Measurements from ENCODE around the gene CLDN7. TPM values are rescaled to one million over a fixed set of nuclear protein-coding genes. Genes with fewer than 3 reads are reported as not detected.

CLDN7 gene
- total and polyA plus RNA-seq, 4 donors, result 1.1 to 37.6 (median 6.6) TPM

DNA sequence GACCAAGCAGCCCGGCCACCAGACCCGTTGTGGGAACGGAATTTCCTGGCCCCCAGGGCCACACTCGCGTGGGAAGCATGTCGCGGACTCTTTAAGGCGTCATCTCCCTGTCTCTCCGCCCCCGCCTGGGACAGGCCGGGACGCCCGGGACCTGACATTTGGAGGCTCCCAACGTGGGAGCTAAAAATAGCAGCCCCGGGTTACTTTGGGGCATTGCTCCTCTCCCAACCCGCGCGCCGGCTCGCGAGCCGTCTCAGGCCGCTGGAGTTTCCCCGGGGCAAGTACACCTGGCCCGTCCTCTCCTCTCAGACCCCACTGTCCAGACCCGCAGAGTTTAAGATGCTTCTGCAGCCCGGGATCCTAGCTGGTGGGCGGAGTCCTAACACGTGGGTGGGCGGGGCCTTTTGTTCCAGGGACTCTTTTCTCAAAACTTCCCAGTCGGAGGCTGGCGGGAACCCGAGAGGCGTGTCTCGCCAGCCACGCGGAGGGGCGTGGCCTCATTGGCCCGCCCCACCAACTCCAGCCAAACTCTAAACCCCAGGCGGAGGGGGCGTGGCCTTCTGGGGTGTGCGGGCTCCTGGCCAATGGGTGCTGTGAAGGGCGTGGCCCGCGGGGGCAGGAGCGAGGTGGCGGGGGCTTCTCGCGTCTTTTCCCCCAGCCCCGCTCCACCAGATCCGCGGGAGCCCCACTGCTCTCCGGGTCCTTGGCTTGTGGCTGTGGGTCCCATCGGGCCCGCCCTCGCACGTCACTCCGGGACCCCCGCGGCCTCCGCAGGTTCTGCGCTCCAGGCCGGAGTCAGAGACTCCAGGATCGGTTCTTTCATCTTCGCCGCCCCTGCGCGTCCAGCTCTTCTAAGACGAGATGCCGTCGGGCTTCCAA, 19.0 kb upstream of the CLDN7 start, which contains the start of gene SLC2A4:
TSS of gene SLC2A4 (plus strand) at position 645 of the 879 bp plus-strand sequence. CDS start at position 862, 217 bp downstream.
- ATAC-seq (ENCODE audit: low FRiP score), result peak; percentile 93
- DNase-seq, result peak; percentile 95 to 97
- Histone ChIP-seq H3K27me3 (ENCODE audit: control insufficient read depth in 1 of 2, insufficient read depth in 2 of 2, low read length in 1 of 2) (no peaks in the 10 kb centered on the region), H3K4me3 (ENCODE audit: low read length in 2 of 2) (peak within 1 kb of the TSS in 1 of 2 donors; percentile 7), H3K27ac (ENCODE audit: low read depth in 1 of 2, low read length in 2 of 2) (peak within 1 kb of the TSS in 1 of 2 donors; percentile 55), H3K4me1 (ENCODE audit: control insufficient read depth in 1 of 2, insufficient read depth in 2 of 2, low read length in 2 of 2) (no peaks in the 10 kb centered on the region), H3K36me3 (ENCODE audit: control insufficient read depth in 1 of 2, insufficient read depth in 2 of 2, low read length in 1 of 2) (no peaks in the 10 kb centered on the region), H3K9me3 (ENCODE audit: control insufficient read depth, low read length) (no peaks in the 10 kb centered on the region)
- 1% methylated on average over 69 to 71 of the region's 71 CpGs for WGBS, 2 donors
- intact Hi-C loops (cut with DNase I), result loop anchor here in 1 of 2 donors (5.0 kb wide), 1 partner anchor 66 kb away; no protein-coding TSS in a partner anchor

GRCh38 chr17:7280519-7281073, 18.3 kb upstream of the CLDN7 start:
- intact Hi-C loops (cut with DNase I), result loop anchor here (1.0 to 5.0 kb wide), 2 partner anchors 16 to 67 kb away; no protein-coding TSS in a partner anchor
- H3K27ac ChIP-seq (ENCODE audit: low read depth in 1 of 2, low read length in 2 of 2), result peak overlapping the region in 1 of 2 donors; percentile 55
- no peaks in the 10 kb centered on the region for H3K9me3 ChIP-seq (ENCODE audit: control insufficient read depth, low read length)
- ATAC-seq (ENCODE audit: low FRiP score) (peak; percentile 94), DNase-seq (peak; percentile 86 to 95)
- H3K4me1 ChIP-seq (ENCODE audit: control insufficient read depth in 1 of 2, insufficient read depth in 2 of 2, low read length in 2 of 2), result no peaks in the 10 kb centered on the region
- no peaks in the 10 kb centered on the region for H3K27me3 ChIP-seq (ENCODE audit: control insufficient read depth in 1 of 2, insufficient read depth in 2 of 2, low read length in 1 of 2)
- 0 to 1% methylated on average over 29 of the region's 29 CpGs for WGBS, 2 donors
- H3K4me3 ChIP-seq (ENCODE audit: low read length in 2 of 2), result peak overlapping the region in 1 of 2 donors; percentile 3
- H3K36me3 ChIP-seq (ENCODE audit: control insufficient read depth in 1 of 2, insufficient read depth in 2 of 2, low read length in 1 of 2), result no peaks in the 10 kb centered on the region

DNA sequence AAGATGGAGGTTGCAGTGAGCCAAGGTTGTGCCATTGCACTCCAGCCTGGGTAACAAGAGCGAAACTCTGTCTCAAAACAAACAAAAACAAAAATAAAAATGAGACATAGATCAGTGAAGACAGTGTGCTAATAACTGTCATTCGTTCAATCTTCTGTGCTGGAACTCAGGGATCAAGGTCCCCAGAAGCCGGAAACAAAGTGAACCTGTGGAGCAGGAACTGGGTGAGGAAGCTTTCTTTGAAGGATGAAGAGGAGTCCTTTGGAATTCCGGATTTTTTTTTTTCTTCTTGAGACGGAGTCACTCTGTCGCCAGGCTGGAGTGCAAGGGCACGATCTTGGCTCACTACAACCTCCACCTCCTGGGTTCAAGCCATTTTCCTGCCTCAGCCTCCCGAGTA, 17.2 kb upstream of the CLDN7 start:
- H3K27ac ChIP-seq (ENCODE audit: low read depth in 1 of 2, low read length in 2 of 2), result no peak overlapping the region
- no peaks in the 10 kb centered on the region for H3K36me3 ChIP-seq (ENCODE audit: control insufficient read depth in 1 of 2, insufficient read depth in 2 of 2, low read length in 1 of 2)
- WGBS, 2 donors, result 89 to 90% methylated on average over 8 of the region's 8 CpGs

DNA sequence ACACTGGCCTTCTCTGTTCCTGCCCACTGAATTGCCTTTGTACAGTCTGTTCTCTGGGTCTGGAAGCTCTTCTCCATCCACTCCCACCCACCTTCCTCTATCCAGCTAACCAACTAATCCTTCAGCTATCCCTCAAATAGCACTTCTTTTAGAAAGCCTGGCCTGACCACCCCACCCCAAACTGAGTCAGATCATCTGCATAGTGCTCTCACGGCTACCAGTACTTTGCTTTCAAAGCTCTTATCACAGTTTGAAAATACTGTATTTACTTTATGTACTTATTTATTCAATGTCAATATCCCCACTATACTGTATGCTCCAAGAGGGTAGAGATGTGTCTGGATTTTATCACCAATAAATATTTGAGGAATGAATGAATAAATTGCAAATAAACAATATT, 4.5 kb upstream of the CLDN7 start:
- no peak for DNase-seq
- Histone ChIP-seq H3K36me3 (ENCODE audit: control insufficient read depth in 1 of 2, insufficient read depth in 2 of 2, low read length in 1 of 2) (no peaks in the 10 kb centered on the region), H3K4me3 (ENCODE audit: low read length in 2 of 2) (no peak overlapping the region), H3K27me3 (ENCODE audit: control insufficient read depth in 1 of 2, insufficient read depth in 2 of 2, low read length in 1 of 2) (peaks cover 0 to 3% of the 10 kb centered on the region in 2 donors), H3K9me3 (ENCODE audit: control insufficient read depth, low read length) (no peaks in the 10 kb centered on the region), H3K27ac (ENCODE audit: low read depth in 1 of 2, low read length in 2 of 2) (no peak overlapping the region), H3K4me1 (ENCODE audit: control insufficient read depth in 1 of 2, insufficient read depth in 2 of 2, low read length in 2 of 2) (no peaks in the 10 kb centered on the region)
- ATAC-seq (ENCODE audit: low FRiP score), result no peak
- WGBS, 2 donors, result 31 to 65% methylated on average over 1 of the region's 1 CpG
- intact Hi-C loops (cut with DNase I), result no loop called here

More for the DNA sequence above, 17.2 kb upstream of the CLDN7 start:
- intact Hi-C loops (cut with DNase I), result no loop called here
- H3K9me3 ChIP-seq (ENCODE audit: control insufficient read depth, low read length), result no peaks in the 10 kb centered on the region
- DNase-seq (no peak), ATAC-seq (ENCODE audit: low FRiP score) (no peak)
- no peaks in the 10 kb centered on the region for H3K27me3 ChIP-seq (ENCODE audit: control insufficient read depth in 1 of 2, insufficient read depth in 2 of 2, low read length in 1 of 2)
- no peak overlapping the region for H3K4me3 ChIP-seq (ENCODE audit: low read length in 2 of 2)
- H3K4me1 ChIP-seq (ENCODE audit: control insufficient read depth in 1 of 2, insufficient read depth in 2 of 2, low read length in 2 of 2), result no peaks in the 10 kb centered on the region

- Histone ChIP-seq H3K36me3 (ENCODE audit: control insufficient read depth in 1 of 2, insufficient read depth in 2 of 2, low read length in 1 of 2) (peaks cover 0 to 1% of the 10 kb centered on the region in 2 donors), H3K27ac (ENCODE audit: low read depth in 1 of 2, low read length in 2 of 2) (no peak overlapping the region), H3K27me3 (ENCODE audit: control insufficient read depth in 1 of 2, insufficient read depth in 2 of 2, low read length in 1 of 2) (peaks cover 0 to 3% of the 10 kb centered on the region in 2 donors), H3K4me1 (ENCODE audit: control insufficient read depth in 1 of 2, insufficient read depth in 2 of 2, low read length in 2 of 2) (no peaks in the 10 kb centered on the region), H3K9me3 (ENCODE audit: control insufficient read depth, low read length) (no peaks in the 10 kb centered on the region), H3K4me3 (ENCODE audit: low read length in 2 of 2) (no peak overlapping the region)
- intact Hi-C loops (cut with DNase I), result no loop called here
- ATAC-seq (ENCODE audit: low FRiP score) (no peak), DNase-seq (no peak)
- 54 to 55% methylated on average over 4 of the region's 4 CpGs for WGBS, 2 donors
These were observed 1.5 kb upstream of the CLDN7 start for GRCh38 chr17:7263801-7264078.

- H3K4me3 ChIP-seq (ENCODE audit: low read length in 2 of 2), result no peak overlapping the region
- H3K9me3 ChIP-seq (ENCODE audit: control insufficient read depth, low read length), result no peaks in the 10 kb centered on the region
- no peak for DNase-seq
- peaks cover 0 to 1% of the 10 kb centered on the region in 2 donors for H3K36me3 ChIP-seq (ENCODE audit: control insufficient read depth in 1 of 2, insufficient read depth in 2 of 2, low read length in 1 of 2)
- H3K4me1 ChIP-seq (ENCODE audit: control insufficient read depth in 1 of 2, insufficient read depth in 2 of 2, low read length in 2 of 2), result no peaks in the 10 kb centered on the region
- H3K27ac ChIP-seq (ENCODE audit: low read depth in 1 of 2, low read length in 2 of 2), result no peak overlapping the region
- intact Hi-C loops (cut with DNase I), result no loop called here
- ATAC-seq (ENCODE audit: low FRiP score), result peak; percentile 4
- H3K27me3 ChIP-seq (ENCODE audit: control insufficient read depth in 1 of 2, insufficient read depth in 2 of 2, low read length in 1 of 2), result peaks cover 0 to 3% of the 10 kb centered on the region in 2 donors
- 7 to 10% methylated on average over 26 of the region's 26 CpGs for whole genome bisulfite sequencing, 2 donors
These were observed 890 bp upstream of the CLDN7 start for GRCh38 chr17:7262935-7263800.

- no peak overlapping the region for H3K27ac ChIP-seq (ENCODE audit: low read depth in 1 of 2, low read length in 2 of 2)
- ATAC-seq (ENCODE audit: low FRiP score), result peak; percentile 15
- WGBS, 2 donors, result 6 to 7% methylated on average over 50 to 71 of the region's 71 CpGs
These were observed 693 bp downstream of the CLDN7 start for GRCh38 chr17:7261379-7262191.

More at GRCh38 chr17:7261379-7262191, 693 bp downstream of the CLDN7 start:
- H3K27me3 ChIP-seq (ENCODE audit: control insufficient read depth in 1 of 2, insufficient read depth in 2 of 2, low read length in 1 of 2), result peaks cover 0 to 3% of the 10 kb centered on the region in 2 donors
- no peaks in the 10 kb centered on the region for H3K4me1 ChIP-seq (ENCODE audit: control insufficient read depth in 1 of 2, insufficient read depth in 2 of 2, low read length in 2 of 2)
- no peak overlapping the region for H3K4me3 ChIP-seq (ENCODE audit: low read length in 2 of 2)
- peaks cover 0 to 4% of the 10 kb centered on the region in 2 donors for H3K36me3 ChIP-seq (ENCODE audit: control insufficient read depth in 1 of 2, insufficient read depth in 2 of 2, low read length in 1 of 2)
- DNase-seq, result no peak
- no peaks in the 10 kb centered on the region for H3K9me3 ChIP-seq (ENCODE audit: control insufficient read depth, low read length)
- intact Hi-C loops (cut with DNase I), result no loop called here
